HepG2 (cell line): ENCODE results near the gene NKD1. TPM values are rescaled to one million over a fixed set of nuclear protein-coding genes. Genes with fewer than 3 reads are reported as not detected.

Experiments used
- EP300 ChIP-seq, 3 experiments: sonication (generic) in 1 of 3; formaldehyde crosslinking in 1 of 3; IDR thresholded peaks; 2 replicates each; pipeline versions ENCODE4 v1.5.1 to v1.6.1; 2011 to 2020; ENCODE audit warnings: low read depth in 2 of 3, low read length in 2 of 3, borderline replicate concordance in 1 of 3, improper control_type of control experiment in 1 of 3, mild to moderate bottlenecking in 1 of 3, missing genetic modification reagents in 1 of 3, moderate library complexity in 1 of 3
- MEIS1 ChIP-seq: sonication (generic); formaldehyde crosslinking; IDR thresholded peaks from 2 replicates; pipeline ENCODE4 v1.9.0; 2021; ENCODE audit warnings: mild to moderate bottlenecking, missing genetic modification reagents, moderate library complexity, borderline replicate concordance
- NFIB ChIP-seq: sonication (generic); formaldehyde crosslinking; IDR thresholded peaks from 2 replicates; pipeline ENCODE4 v1.9.0; 2021; ENCODE audit warnings: missing genetic modification reagents, mild to moderate bottlenecking, borderline replicate concordance
- SIX1 ChIP-seq: sonication (generic); formaldehyde crosslinking; IDR thresholded peaks from 2 replicates; pipeline ENCODE4 v1.4.0; 2020; ENCODE audit warnings: missing genetic modification reagents, borderline replicate concordance
- SRF ChIP-seq: IDR thresholded peaks from 2 replicates; pipeline ENCODE4 v1.6.1; 2011; ENCODE audit warnings: mild to moderate bottlenecking, low read depth, low read length, moderate library complexity
- ZNF143 ChIP-seq: sonication (generic); formaldehyde crosslinking; IDR thresholded peaks from 2 replicates; pipeline ENCODE4 v1.4.0; 2020; ENCODE audit warnings: missing genetic modification reagents
- ZNF34 ChIP-seq: sonication (generic); formaldehyde crosslinking; IDR thresholded peaks from 2 replicates; pipeline ENCODE4 v1.4.0; 2020; ENCODE audit warnings: mild to moderate bottlenecking, missing genetic modification reagents, borderline replicate concordance
- ZNF567 ChIP-seq: sonication (generic); formaldehyde crosslinking; IDR thresholded peaks from 2 replicates; pipeline ENCODE4 v1.8.1; 2023; ENCODE audit warnings: mild to moderate bottlenecking, missing genetic modification reagents, borderline replicate concordance
- ZNF724P ChIP-seq: sonication (generic); formaldehyde crosslinking; IDR thresholded peaks from 2 replicates; pipeline ENCODE4 v1.8.0; 2022; ENCODE audit warnings: missing genetic modification reagents, borderline replicate concordance
- polyA plus RNA-seq, 8 experiments: library from polyadenylated mRNA; depleted of rRNA in 3 of 8; stranded (reverse) in 7 of 8; unstranded in 1 of 8; fragments of >200 nt; fragmentation: Illumina TruSeq in 4 of 8; extraction: Trizol in 4 of 8; gene quantifications; 2 replicates each; pipeline versions ENCODE4 v1.2.1 to v1.2.3, GENCODE V29; 2011 to 2016; ENCODE audit warnings: low read depth in 4 of 8, missing spikeins in 1 of 8, mixed read lengths in 1 of 8; ENCODE audit not compliant: insufficient read depth in 1 of 8
- total RNA-seq, 5 experiments: library from RNA; depleted of rRNA; stranded (reverse); fragments of >200 nt; fragmentation: Illumina TruSeq; extraction: Trizol; gene quantifications; 2 replicates each; pipeline ENCODE4 v1.2.3, GENCODE V29; 2016; ENCODE audit warnings: low read depth in 1 of 5
- TF ChIP-seq, protein P1 (sequence below): sonication (generic); formaldehyde crosslinking; IDR thresholded peaks from 2 replicates; pipeline ENCODE4 v1.4.0; 2020; ENCODE audit warnings: missing genetic modification reagents, borderline replicate concordance
- TF ChIP-seq, protein P2 (sequence below): sonication (generic); formaldehyde crosslinking; IDR thresholded peaks from 2 replicates; pipeline ENCODE4 v1.4.0; 2020; ENCODE audit warnings: mild to moderate bottlenecking, low read depth, missing genetic modification reagents
- TF ChIP-seq, protein P3 (sequence below): sonication (generic); formaldehyde crosslinking; IDR thresholded peaks from 2 replicates; pipeline ENCODE4 v1.5.1; 2020; ENCODE audit warnings: mild to moderate bottlenecking, moderate library complexity, missing genetic modification reagents
- TF ChIP-seq, protein P4 (sequence below): IDR thresholded peaks from 2 replicates; pipeline ENCODE4 v1.6.1; 2018; ENCODE audit warnings: missing genetic modification reagents

The NKD1 gene
- total and polyA plus RNA-seq, 2 of the 13 experiments (the other 11 are each of a cell fraction or from before 2014, with no cell fraction given), result 70.4 to 121 TPM

DNA sequence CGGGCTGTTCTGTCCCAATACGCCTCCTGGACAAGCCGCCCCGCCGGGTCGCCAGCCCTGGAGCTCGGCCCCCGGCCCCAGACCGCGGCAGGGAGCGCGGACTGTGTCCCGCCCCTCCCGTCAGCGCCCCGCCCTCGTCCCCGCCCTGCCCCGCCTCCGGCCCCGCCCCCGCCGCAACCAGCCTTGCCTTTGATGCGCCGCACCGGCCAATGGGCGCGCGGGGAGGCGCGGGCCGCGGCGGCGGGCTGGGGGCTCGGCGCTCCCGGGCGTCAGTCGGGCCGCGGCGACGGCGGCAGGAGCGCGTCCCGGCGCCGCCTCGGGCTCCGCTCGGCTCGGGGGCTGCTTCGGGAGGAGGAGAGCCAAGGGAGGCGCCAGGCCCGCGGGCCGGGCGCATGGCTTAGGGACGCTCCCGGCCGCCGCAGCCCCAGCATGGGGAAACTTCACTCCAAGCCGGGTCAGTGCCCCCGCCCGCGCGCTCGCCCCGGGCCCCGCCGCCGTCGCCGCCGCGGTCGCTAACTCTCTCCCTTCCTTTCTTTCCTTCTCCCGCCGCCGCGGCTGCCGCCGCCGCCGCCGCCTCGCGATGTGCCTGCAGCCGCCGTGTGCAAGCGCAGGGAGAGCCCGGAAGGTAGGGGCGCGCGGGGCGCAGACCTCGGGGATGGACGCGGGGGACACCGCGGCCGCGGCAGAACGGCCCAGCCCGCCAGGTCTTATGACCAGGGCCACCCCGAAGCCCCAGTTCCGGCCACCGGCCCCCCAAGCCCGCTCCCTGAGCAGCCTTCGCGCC is at the start of gene NKD1 (continued):
- TF ChIP-seq EP300 (IDR thresholded peaks at IDR 0.05; ENCODE audit: low read depth in 2 of 2, low read length in 2 of 2) (peak in 1 of 2 experiments; percentile 4; a peak in 1 of 4 replicates), EP300 (CRISPR knock-in tag; IDR thresholded peaks at IDR 0.05; ENCODE audit: borderline replicate concordance) (no peak), ZNF143 (CRISPR knock-in tag) (no peak; the same call in 1 of the 2 replicates), SRF (no peak), SIX1 (CRISPR knock-in tag) (no peak), ZNF724P (CRISPR knock-in tag) (no peak), ZNF567 (no peak), NFIB (CRISPR knock-in tag) (no peak), MEIS1 (CRISPR knock-in tag) (0 out of 2 replicates have a peak, but pooled peaks have one; percentile 29), ZNF34 (CRISPR knock-in tag) (0 out of 2 replicates have a peak, but pooled peaks have one; percentile 50)
- TF ChIP-seq, protein P1, sequence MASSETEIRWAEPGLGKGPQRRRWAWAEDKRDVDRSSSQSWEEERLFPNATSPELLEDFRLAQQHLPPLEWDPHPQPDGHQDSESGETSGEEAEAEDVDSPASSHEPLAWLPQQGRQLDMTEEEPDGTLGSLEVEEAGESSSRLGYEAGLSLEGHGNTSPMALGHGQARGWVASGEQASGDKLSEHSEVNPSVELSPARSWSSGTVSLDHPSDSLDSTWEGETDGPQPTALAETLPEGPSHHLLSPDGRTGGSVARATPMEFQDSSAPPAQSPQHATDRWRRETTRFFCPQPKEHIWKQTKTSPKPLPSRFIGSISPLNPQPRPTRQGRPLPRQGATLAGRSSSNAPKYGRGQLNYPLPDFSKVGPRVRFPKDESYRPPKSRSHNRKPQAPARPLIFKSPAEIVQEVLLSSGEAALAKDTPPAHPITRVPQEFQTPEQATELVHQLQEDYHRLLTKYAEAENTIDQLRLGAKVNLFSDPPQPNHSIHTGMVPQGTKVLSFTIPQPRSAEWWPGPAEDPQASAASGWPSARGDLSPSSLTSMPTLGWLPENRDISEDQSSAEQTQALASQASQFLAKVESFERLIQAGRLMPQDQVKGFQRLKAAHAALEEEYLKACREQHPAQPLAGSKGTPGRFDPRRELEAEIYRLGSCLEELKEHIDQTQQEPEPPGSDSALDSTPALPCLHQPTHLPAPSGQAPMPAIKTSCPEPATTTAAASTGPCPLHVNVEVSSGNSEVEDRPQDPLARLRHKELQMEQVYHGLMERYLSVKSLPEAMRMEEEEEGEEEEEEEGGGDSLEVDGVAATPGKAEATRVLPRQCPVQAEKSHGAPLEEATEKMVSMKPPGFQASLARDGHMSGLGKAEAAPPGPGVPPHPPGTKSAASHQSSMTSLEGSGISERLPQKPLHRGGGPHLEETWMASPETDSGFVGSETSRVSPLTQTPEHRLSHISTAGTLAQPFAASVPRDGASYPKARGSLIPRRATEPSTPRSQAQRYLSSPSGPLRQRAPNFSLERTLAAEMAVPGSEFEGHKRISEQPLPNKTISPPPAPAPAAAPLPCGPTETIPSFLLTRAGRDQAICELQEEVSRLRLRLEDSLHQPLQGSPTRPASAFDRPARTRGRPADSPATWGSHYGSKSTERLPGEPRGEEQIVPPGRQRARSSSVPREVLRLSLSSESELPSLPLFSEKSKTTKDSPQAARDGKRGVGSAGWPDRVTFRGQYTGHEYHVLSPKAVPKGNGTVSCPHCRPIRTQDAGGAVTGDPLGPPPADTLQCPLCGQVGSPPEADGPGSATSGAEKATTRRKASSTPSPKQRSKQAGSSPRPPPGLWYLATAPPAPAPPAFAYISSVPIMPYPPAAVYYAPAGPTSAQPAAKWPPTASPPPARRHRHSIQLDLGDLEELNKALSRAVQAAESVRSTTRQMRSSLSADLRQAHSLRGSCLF (CRISPR knock-in tag), result no peak
- TF ChIP-seq, protein P2, sequence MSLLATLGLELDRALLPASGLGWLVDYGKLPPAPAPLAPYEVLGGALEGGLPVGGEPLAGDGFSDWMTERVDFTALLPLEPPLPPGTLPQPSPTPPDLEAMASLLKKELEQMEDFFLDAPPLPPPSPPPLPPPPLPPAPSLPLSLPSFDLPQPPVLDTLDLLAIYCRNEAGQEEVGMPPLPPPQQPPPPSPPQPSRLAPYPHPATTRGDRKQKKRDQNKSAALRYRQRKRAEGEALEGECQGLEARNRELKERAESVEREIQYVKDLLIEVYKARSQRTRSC (CRISPR knock-in tag), result no peak
- TF ChIP-seq, protein P3, sequence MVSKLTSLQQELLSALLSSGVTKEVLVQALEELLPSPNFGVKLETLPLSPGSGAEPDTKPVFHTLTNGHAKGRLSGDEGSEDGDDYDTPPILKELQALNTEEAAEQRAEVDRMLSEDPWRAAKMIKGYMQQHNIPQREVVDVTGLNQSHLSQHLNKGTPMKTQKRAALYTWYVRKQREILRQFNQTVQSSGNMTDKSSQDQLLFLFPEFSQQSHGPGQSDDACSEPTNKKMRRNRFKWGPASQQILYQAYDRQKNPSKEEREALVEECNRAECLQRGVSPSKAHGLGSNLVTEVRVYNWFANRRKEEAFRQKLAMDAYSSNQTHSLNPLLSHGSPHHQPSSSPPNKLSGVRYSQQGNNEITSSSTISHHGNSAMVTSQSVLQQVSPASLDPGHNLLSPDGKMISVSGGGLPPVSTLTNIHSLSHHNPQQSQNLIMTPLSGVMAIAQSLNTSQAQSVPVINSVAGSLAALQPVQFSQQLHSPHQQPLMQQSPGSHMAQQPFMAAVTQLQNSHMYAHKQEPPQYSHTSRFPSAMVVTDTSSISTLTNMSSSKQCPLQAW (CRISPR knock-in tag), result no peak
- TF ChIP-seq, protein P4, sequence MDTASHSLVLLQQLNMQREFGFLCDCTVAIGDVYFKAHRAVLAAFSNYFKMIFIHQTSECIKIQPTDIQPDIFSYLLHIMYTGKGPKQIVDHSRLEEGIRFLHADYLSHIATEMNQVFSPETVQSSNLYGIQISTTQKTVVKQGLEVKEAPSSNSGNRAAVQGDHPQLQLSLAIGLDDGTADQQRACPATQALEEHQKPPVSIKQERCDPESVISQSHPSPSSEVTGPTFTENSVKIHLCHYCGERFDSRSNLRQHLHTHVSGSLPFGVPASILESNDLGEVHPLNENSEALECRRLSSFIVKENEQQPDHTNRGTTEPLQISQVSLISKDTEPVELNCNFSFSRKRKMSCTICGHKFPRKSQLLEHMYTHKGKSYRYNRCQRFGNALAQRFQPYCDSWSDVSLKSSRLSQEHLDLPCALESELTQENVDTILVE (CRISPR knock-in tag), result 0 out of 2 replicates have a peak, but pooled peaks have one; percentile 2
